NCI-H2171 (cell line): ENCODE results near the gene MTX1.
"Not testable (repeated sequence)": the region's sequence is repeated elsewhere in the genome, so short reads cannot be mapped to it uniquely, and the experiment has no call there.

ENCODE experiments used
- DNase-seq: peaks from one replicate; lab custom pipeline; 2025; lab: John Stamatoyannopoulos, UW

The MTX1 gene

GRCh38 chr1:155188268-155188667 lies 20.2 kb upstream of the MTX1 start:
- DNase-seq = no peak

- DNase-seq = not testable (repeated sequence)
Measured at GRCh38 chr1:155189926-155190325, 18.6 kb upstream of the MTX1 start.

- no peak for DNase-seq
Measured at GRCh38 chr1:155191904-155192303, 16.6 kb upstream of the MTX1 start.

- peak; percentile 45 for DNase-seq
Measured at GRCh38 chr1:155192346-155193274, 15.9 kb upstream of the MTX1 start.

- DNase-seq = peak; percentile 49
Measured at GRCh38 chr1:155193275-155193990, 15.1 kb upstream of the MTX1 start.

- not testable (repeated sequence) for DNase-seq
Measured at GRCh38 chr1:155193991-155194240, 14.6 kb upstream of the MTX1 start.

- DNase-seq = no peak
Measured at GRCh38 chr1:155195201-155196102, 13.0 kb upstream of the MTX1 start.

- DNase-seq = no peak
Measured at GRCh38 chr1:155196103-155196892, 12.2 kb upstream of the MTX1 start.

- no peak for DNase-seq
Measured at GRCh38 chr1:155196893-155197638, 11.4 kb upstream of the MTX1 start.

GRCh38 chr1:155197901-155198546 lies 10.5 kb upstream of the MTX1 start:
- no peak for DNase-seq

- no peak for DNase-seq
Measured at GRCh38 chr1:155198547-155198906, 10.0 kb upstream of the MTX1 start.

GRCh38 chr1:155199792-155200191 lies 8.7 kb upstream of the MTX1 start:
- no peak for DNase-seq

- DNase-seq = no peak
Measured at GRCh38 chr1:155200920-155201319, 7.6 kb upstream of the MTX1 start.

GRCh38 chr1:155202198-155202597 lies 6.3 kb upstream of the MTX1 start:
- no peak for DNase-seq

GRCh38 chr1:155202731-155203515 lies 5.6 kb upstream of the MTX1 start:
- DNase-seq = no peak

- DNase-seq = no peak
Measured at GRCh38 chr1:155205035-155205434, 3.5 kb upstream of the MTX1 start.

GRCh38 chr1:155205969-155206593 lies 2.4 kb upstream of the MTX1 start:
- no peak for DNase-seq

GRCh38 chr1:155206891-155207805 lies 1.3 kb upstream of the MTX1 start:
- DNase-seq = peak; percentile 74
